H1 (cell line): ENCODE results near the gene PAPSS2. TPM values are rescaled to one million over a fixed set of nuclear protein-coding genes. Genes with fewer than 3 reads are reported as not detected.

Experiments
- CTCF ChIA-PET: fragments of 300-600 bp; sonication (Branson Sonifier 250); formaldehyde crosslinking; loops from one replicate; lab custom pipeline; 2021; ENCODE audit not compliant: partially characterized antibody; lab: Charles Lee
- POLR2A ChIA-PET: fragments of 300-600 bp; sonication (Branson Sonifier 250); formaldehyde crosslinking; loops from one replicate; lab custom pipeline; 2021; ENCODE audit warnings: inconsistent platforms; ENCODE audit not compliant: partially characterized antibody; lab: Charles Lee
- DNase-seq, 2 experiments: peaks; one replicate each; pipeline versions ENCODE4 v3.0.0 to v3.0.0-alpha.2; 2010 to 2022; ENCODE audit warnings: low spot score in 2 of 2, low read depth in 1 of 2, mixed read lengths in 1 of 2
- FAIRE-seq: peaks from 2 replicates; lab custom pipeline; 2011; peaks lifted over from hg19 to GRCh38; lab: Jason Lieb, UNC
- H2AFZ ChIP-seq: 2 replicates; pipeline ENCODE4 v1.8.1; 2012; ENCODE audit warnings: low read length, inconsistent platforms
- H2AK5ac ChIP-seq: 2 replicates; pipeline ENCODE4 v1.6.1; 2013; ENCODE audit warnings: low read depth, low read length
- H2BK120ac ChIP-seq: replicated peaks from 2 replicates; pipeline ENCODE3; 2013; ENCODE audit warnings: low read depth, low read length, inconsistent platforms
- H2BK12ac ChIP-seq: 2 replicates; pipeline ENCODE4 v1.6.1; 2013; ENCODE audit warnings: low read depth, low read length
- H2BK15ac ChIP-seq: 2 replicates; pipeline ENCODE4 v1.6.1; 2013; ENCODE audit warnings: low read length
- H2BK20ac ChIP-seq: 2 replicates; pipeline ENCODE4 v1.6.1; 2013; ENCODE audit warnings: low read length
- H2BK5ac ChIP-seq: 2 replicates; pipeline ENCODE4 v1.6.1; 2013; ENCODE audit warnings: low read depth, low read length
- H3K14ac ChIP-seq: 2 replicates; pipeline ENCODE4 v1.6.1; 2013; ENCODE audit warnings: inconsistent platforms; ENCODE audit not compliant: insufficient read length
- H3K18ac ChIP-seq: 2 replicates; pipeline ENCODE4 v1.6.1; 2013; ENCODE audit warnings: low read length; ENCODE audit errors: extremely low read depth
- H3K23ac ChIP-seq: 2 replicates; pipeline ENCODE4 v1.6.1; 2013; ENCODE audit warnings: inconsistent platforms; ENCODE audit not compliant: insufficient read length
- H3K23me2 ChIP-seq: 2 replicates; pipeline ENCODE4 v1.6.1; 2013; ENCODE audit warnings: low read depth, low read length
- H3K27ac ChIP-seq: 2 replicates; pipeline ENCODE4 v1.6.1; 2011; ENCODE audit warnings: low read depth, low read length, inconsistent platforms
- H3K27me3 ChIP-seq, 4 experiments: replicated peaks in 1 of 4; 1 replicate in 1 of 4; 2 replicates in 3 of 4; pipeline versions ENCODE4 v1.6.1 to v1.8.1; 2011 to 2013; ENCODE audit warnings: low read length in 3 of 4, mild to moderate bottlenecking in 3 of 4, inconsistent platforms in 2 of 4, mixed read lengths in 2 of 4, moderate library complexity in 1 of 4; ENCODE audit not compliant: control insufficient read depth in 3 of 4, insufficient read depth in 3 of 4; ENCODE audit errors: extremely low read depth in 1 of 4
- H3K36me3 ChIP-seq, 4 experiments: 2 replicates each; pipeline versions ENCODE4 v1.6.1 to v1.8.1; 2011 to 2013; ENCODE audit warnings: mild to moderate bottlenecking in 4 of 4, low read length in 3 of 4, moderate library complexity in 2 of 4, control low read depth in 1 of 4, inconsistent platforms in 1 of 4; ENCODE audit not compliant: insufficient read depth in 4 of 4, control insufficient read depth in 2 of 4
- H3K4ac ChIP-seq: replicated peaks from 2 replicates; pipeline ENCODE3; 2013; ENCODE audit warnings: low read length, low read depth, mixed read lengths, inconsistent platforms; ENCODE audit not compliant: insufficient read length
- H3K4me1 ChIP-seq, 4 experiments: replicated peaks in 1 of 4; 1 replicate in 1 of 4; 2 replicates in 3 of 4; pipeline versions ENCODE4 v1.6.1 to v1.8.1; 2011 to 2013; ENCODE audit warnings: low read length in 3 of 4, inconsistent platforms in 2 of 4, mixed read lengths in 1 of 4; ENCODE audit not compliant: insufficient read depth in 4 of 4, control insufficient read depth in 3 of 4
- H3K4me2 ChIP-seq, 2 experiments: 2 replicates each; pipeline versions ENCODE4 v1.6.1 to v1.8.1; 2011 to 2013; ENCODE audit warnings: low read depth in 2 of 2, low read length in 2 of 2, control low read depth in 1 of 2, inconsistent platforms in 1 of 2, mild to moderate bottlenecking in 1 of 2; ENCODE audit not compliant: insufficient read depth in 1 of 2
- H3K4me3 ChIP-seq, 4 experiments: fragments of 200-600, 300-600 bp in 1 of 4; sonication (generic), shearing (Covaris generic), sonication (Bioruptor Twin) in 1 of 4; 2 replicates each; pipeline versions ENCODE4 v1.5.1 to v1.8.1; 2011 to 2016; ENCODE audit warnings: low read length in 4 of 4, low read depth in 3 of 4, control low read depth in 2 of 4, inconsistent platforms in 2 of 4, mild to moderate bottlenecking in 2 of 4, mixed read lengths in 1 of 4, moderate library complexity in 1 of 4; ENCODE audit not compliant: insufficient read depth in 2 of 4; ENCODE audit errors: extremely low read depth in 1 of 4
- H3K56ac ChIP-seq: replicated peaks from 2 replicates; pipeline ENCODE3; 2013; ENCODE audit warnings: low read depth, mild to moderate bottlenecking, mixed read lengths, low read length, inconsistent platforms; ENCODE audit not compliant: insufficient read length
- H3K79me1 ChIP-seq: 2 replicates; pipeline ENCODE4 v1.6.1; 2013; ENCODE audit warnings: low read depth, low read length, control low read depth
- H3K79me2 ChIP-seq, 2 experiments: 2 replicates each; pipeline versions ENCODE4 v1.6.1 to v1.8.1; 2012 to 2013; ENCODE audit warnings: low read length in 2 of 2, mild to moderate bottlenecking in 2 of 2, inconsistent platforms in 1 of 2; ENCODE audit not compliant: insufficient read depth in 2 of 2, control insufficient read depth in 1 of 2
- H3K9ac ChIP-seq, 4 experiments: replicated peaks in 1 of 4; 1 replicate in 1 of 4; 2 replicates in 3 of 4; pipeline versions ENCODE4 v1.6.1 to v1.8.1; 2011 to 2013; ENCODE audit warnings: low read depth in 3 of 4, low read length in 3 of 4, control low read depth in 2 of 4, mild to moderate bottlenecking in 2 of 4, moderate library complexity in 2 of 4, inconsistent platforms in 1 of 4; ENCODE audit errors: extremely low read depth in 1 of 4
- H3K9me3 ChIP-seq, 2 experiments: 2 replicates each; pipeline versions ENCODE4 v1.6.1 to v1.8.1; 2012 to 2013; ENCODE audit warnings: mild to moderate bottlenecking in 2 of 2, moderate library complexity in 2 of 2, control low read depth in 1 of 2, inconsistent platforms in 1 of 2, low read depth in 1 of 2, low read length in 1 of 2, mixed read lengths in 1 of 2; ENCODE audit not compliant: insufficient read depth in 2 of 2
- H4K20me1 ChIP-seq, 2 experiments: replicated peaks in 1 of 2; 2 replicates each; pipeline versions ENCODE3 to v1.8.1; 2011 to 2013; ENCODE audit warnings: inconsistent platforms in 2 of 2, low read length in 2 of 2, mild to moderate bottlenecking in 1 of 2; ENCODE audit not compliant: insufficient read depth in 2 of 2, control insufficient read depth in 1 of 2
- H4K5ac ChIP-seq: 2 replicates; pipeline ENCODE4 v1.6.1; 2013; ENCODE audit warnings: low read length, low read depth, mixed read lengths, inconsistent platforms; ENCODE audit not compliant: insufficient read length
- H4K8ac ChIP-seq: 2 replicates; pipeline ENCODE4 v1.8.0; 2013; ENCODE audit warnings: mild to moderate bottlenecking, moderate library complexity, low read length, inconsistent platforms; ENCODE audit not compliant: insufficient read depth; ENCODE audit errors: extremely low read depth
- H4K91ac ChIP-seq: replicated peaks from 2 replicates; pipeline ENCODE3; 2013; ENCODE audit warnings: low read length, mixed read lengths, inconsistent platforms; ENCODE audit not compliant: insufficient read length
- CREB1 ChIP-seq: IDR thresholded peaks from 2 replicates; pipeline ENCODE4 v1.6.1; 2012; ENCODE audit warnings: inconsistent platforms
- EP300 ChIP-seq, 2 experiments: IDR thresholded peaks; 1 replicate in 1 of 2; 2 replicates in 1 of 2; pipeline ENCODE4 v1.6.1; 2011 to 2012; ENCODE audit warnings: low read depth in 2 of 2, low read length in 2 of 2, mild to moderate bottlenecking in 2 of 2, borderline replicate concordance in 1 of 2, inconsistent platforms in 1 of 2, moderate library complexity in 1 of 2
- HDAC2 ChIP-seq, 2 experiments: fragments of 300-600 bp in 1 of 2; sonication (generic) in 1 of 2; IDR thresholded peaks; 2 replicates each; pipeline ENCODE4 v1.6.1; 2011 to 2012; ENCODE audit warnings: low read depth in 2 of 2, low read length in 2 of 2, mild to moderate bottlenecking in 2 of 2, moderate library complexity in 2 of 2, borderline replicate concordance in 1 of 2, inconsistent platforms in 1 of 2
- JUN ChIP-seq: IDR thresholded peaks from 2 replicates; pipeline ENCODE4 v1.6.1; 2011; ENCODE audit warnings: low read depth, mild to moderate bottlenecking, improper control_type of control experiment, low read length
- KDM1A ChIP-seq: fragments of 200-600, 300-600 bp; sonication (generic); IDR thresholded peaks from 2 replicates; pipeline ENCODE4 v1.7.1; 2016; ENCODE audit warnings: mild to moderate bottlenecking, low read length, borderline replicate concordance
- MAFK ChIP-seq: IDR thresholded peaks from 2 replicates; pipeline ENCODE4 v1.6.1; 2012; ENCODE audit warnings: low read depth, mild to moderate bottlenecking, improper control_type of control experiment, low read length
- RAD21 ChIP-seq, 2 experiments: IDR thresholded peaks in 1 of 2; conservative IDR thresholded peaks in 1 of 2; 2 replicates each; pipeline ENCODE4 v1.6.1; 2011; ENCODE audit warnings: low read depth in 2 of 2, low read length in 2 of 2, improper control_type of control experiment in 1 of 2, inconsistent platforms in 1 of 2, mild to moderate bottlenecking in 1 of 2, moderate library complexity in 1 of 2
- SP1 ChIP-seq: IDR thresholded peaks from 2 replicates; pipeline ENCODE4 v1.6.1; 2011; ENCODE audit warnings: low read depth, low read length
- TCF12 ChIP-seq: IDR thresholded peaks from 2 replicates; pipeline ENCODE4 v1.6.1; 2011; ENCODE audit warnings: low read depth, mild to moderate bottlenecking, low read length
- TEAD4 ChIP-seq: IDR thresholded peaks from 2 replicates; pipeline ENCODE4 v1.6.1; 2012; ENCODE audit warnings: low read depth, low read length, inconsistent platforms, mixed read lengths
- WGBS, 2 experiments: shearing (Covaris generic) in 1 of 2; methylation state at CpG; one replicate each; pipeline versions ENCODE4 v1.1.6 to v1.1.7; 2013 to 2015; ENCODE audit warnings: low lambda C conversion rate in 2 of 2, mixed read lengths in 2 of 2, inconsistent platforms in 1 of 2, low coverage in 1 of 2, missing lambda C conversion rate in 1 of 2; ENCODE audit not compliant: insufficient replicate concordance in 2 of 2, insufficient coverage in 1 of 2, insufficient read length in 1 of 2; ENCODE audit errors: extremely low coverage in 1 of 2, missing lambda C conversion rate in 1 of 2; 5-methylcytosine and 5-hydroxymethylcytosine counted together
- polyA plus RNA-seq, 7 experiments: library from polyadenylated mRNA; depleted of rRNA in 3 of 7; stranded (reverse) in 5 of 7; unstranded in 2 of 7; fragments of >200 nt in 5 of 7; fragments of 200-250 nt in 2 of 7; gene quantifications; 1 replicate in 5 of 7; 2 replicates in 1 of 7; 4 replicates in 1 of 7; pipeline versions ENCODE4 v1.2.1 to v1.2.3, GENCODE V29; 2011 to 2013; ENCODE audit warnings: missing spikeins in 2 of 7, mixed read lengths in 2 of 7
- total RNA-seq: library from RNA; stranded (reverse); fragmentation: NEBNext Ultra II Directional; extraction: Animal tissue kit (Norgen Biotek cat#: 25700); gene quantifications from 2 replicates; pipeline ENCODE4 v1.2.1, GENCODE V29; 2021

The PAPSS2 gene
- total and polyA plus RNA-seq, 2 of the 8 experiments (the other 6 are each of a cell fraction or from before 2014, with no cell fraction given) = 7.6 to 20.2 TPM

GRCh38 chr10:87651801-87652200 lies 7.9 kb upstream of the PAPSS2 start:
- no peaks in the 10 kb centered on the region for H4K20me1 ChIP-seq
- POLR2A ChIA-PET = interaction anchor here (0.7 to 1.3 kb wide), 4 partner anchors 9 to 27 kb away, joined by 3 read pairs; no protein-coding TSS in a partner anchor

More at GRCh38 chr10:87651801-87652200, 7.9 kb upstream of the PAPSS2 start:
- no peak overlapping the region; the same call in 1 of the 2 replicates for H3K18ac ChIP-seq
- CTCF ChIA-PET = interaction anchor here (1.1 kb wide), 1 partner anchor 42 kb away, joined by 3 read pairs; no protein-coding TSS in a partner anchor
- no peak overlapping the region for H3K14ac ChIP-seq
- peak overlapping the region; percentile 39 to 46; a peak in 3 of 4 replicates for H3K4me2 ChIP-seq
- DNase-seq (no peak), FAIRE-seq (peak; percentile 94)
- H3K9me3 ChIP-seq = peaks cover 0 to 2% of the 10 kb centered on the region in 2 experiments; a peak in 1 of 4 replicates
- H3K79me2 ChIP-seq = no peaks in the 10 kb centered on the region
- peak overlapping the region; percentile 27; the same call in 1 of the 2 replicates for H3K27ac ChIP-seq
- TF ChIP-seq TCF12 (0 out of 2 replicates have a peak, but pooled peaks have one; percentile 36), CREB1 (no peak), HDAC2 (IDR thresholded peaks at IDR 0.05; ENCODE audit: borderline replicate concordance in 1 of 2, low read depth in 2 of 2, low read length in 2 of 2) (peak; percentile 60 to 80; a peak in 2 of 4 replicates), JUN (no peak), EP300 (IDR thresholded peaks at IDR 0.05; ENCODE audit: borderline replicate concordance in 1 of 2, low read depth in 2 of 2, low read length in 2 of 2) (peak in 1 of 2 experiments; percentile 52; a peak in 1 of 3 replicates), MAFK (no peak), SP1 (peak; percentile 49; the same call in 1 of the 2 replicates), RAD21 (IDR thresholded peaks at IDR 0.05 in 1 of 2, conservative IDR thresholded peaks at IDR 0.05 in 1 of 2; ENCODE audit: low read depth in 2 of 2, low read length in 2 of 2) (peak; percentile 3 to 20; a peak in 1 of 4 replicates), KDM1A (no peak), TEAD4 (peak; percentile 95)
- peaks cover 0 to 18% (median 4%) of the 10 kb centered on the region in 4 experiments; a peak in 3 of 7 replicates for H3K4me1 ChIP-seq
- H3K4me3 ChIP-seq = peak overlapping the region in 1 of 4 experiments; percentile 3; a peak in 1 of 8 replicates
- H2BK120ac ChIP-seq = no peak overlapping the region
- no peaks in the 10 kb centered on the region for H3K23me2 ChIP-seq
- H3K9ac ChIP-seq = no peak overlapping the region
- H2BK12ac ChIP-seq = no peak overlapping the region
- 0 out of 2 replicates have a peak overlapping the region, but pooled peaks have one; percentile 61 for H2BK20ac ChIP-seq
- H3K36me3 ChIP-seq = no peaks in the 10 kb centered on the region
- no peak overlapping the region for H3K23ac ChIP-seq
- no peaks in the 10 kb centered on the region; a peak in 1 of 7 replicates for H3K27me3 ChIP-seq
- no peak overlapping the region for H2AFZ ChIP-seq
- H4K91ac ChIP-seq = no peak overlapping the region
- no peak overlapping the region for H3K56ac ChIP-seq
- H4K8ac ChIP-seq = no peak overlapping the region
- H4K5ac ChIP-seq = peak overlapping the region; percentile 96
- WGBS, 2 experiments = 20% methylated on average over 6 of the region's 6 CpGs; no CpG with 5 or more reads in 1 of the 2 experiments
- H2BK15ac ChIP-seq = no peak overlapping the region
- H3K4ac ChIP-seq = no peak overlapping the region
- H3K79me1 ChIP-seq = no peaks in the 10 kb centered on the region
- no peak overlapping the region for H2AK5ac ChIP-seq
- no peak overlapping the region for H2BK5ac ChIP-seq
